Measurements from ENCODE around the gene HSD17B8.

The HSD17B8 gene

DNA sequence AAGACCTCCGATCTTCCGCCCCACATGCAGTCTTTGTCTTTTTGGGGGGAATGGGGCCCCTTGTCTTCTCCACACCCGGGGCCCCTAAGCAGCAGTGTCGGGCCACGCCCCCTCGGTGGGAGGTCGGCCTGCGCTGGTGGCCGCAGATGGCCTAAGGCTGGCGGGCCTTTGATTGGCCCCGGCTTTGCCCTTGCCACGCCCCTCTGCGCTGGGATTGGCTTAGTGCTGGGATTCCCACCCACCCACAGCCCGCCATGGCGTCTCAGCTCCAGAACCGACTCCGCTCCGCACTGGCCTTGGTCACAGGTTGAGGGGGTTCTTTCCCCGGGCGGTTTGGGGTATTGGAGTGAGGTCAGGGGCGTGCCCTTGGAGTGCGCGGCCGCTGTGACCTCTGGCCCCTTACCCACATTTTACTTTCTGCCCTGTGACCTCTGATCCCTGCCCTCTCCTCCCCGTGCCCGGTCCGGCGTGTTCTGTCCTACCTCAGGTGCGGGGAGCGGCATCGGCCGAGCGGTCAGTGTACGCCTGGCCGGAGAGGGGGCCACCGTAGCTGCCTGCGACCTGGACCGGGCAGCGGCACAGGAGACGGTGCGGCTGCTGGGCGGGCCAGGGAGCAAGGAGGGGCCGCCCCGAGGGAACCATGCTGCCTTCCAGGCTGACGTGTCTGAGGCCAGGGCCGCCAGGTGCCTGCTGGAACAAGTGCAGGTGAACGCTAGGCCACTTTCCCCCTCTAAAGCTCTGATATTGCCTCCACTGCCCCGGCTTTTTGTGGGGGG lies at the start of gene HSD17B8:
TSS of gene HSD17B8 (plus strand) at position 241 of the 776 bp plus-strand sequence. CDS start at position 255, 14 bp downstream.
- DNase-seq (ENCODE audit: low read depth): peak; percentile 33

DNA sequence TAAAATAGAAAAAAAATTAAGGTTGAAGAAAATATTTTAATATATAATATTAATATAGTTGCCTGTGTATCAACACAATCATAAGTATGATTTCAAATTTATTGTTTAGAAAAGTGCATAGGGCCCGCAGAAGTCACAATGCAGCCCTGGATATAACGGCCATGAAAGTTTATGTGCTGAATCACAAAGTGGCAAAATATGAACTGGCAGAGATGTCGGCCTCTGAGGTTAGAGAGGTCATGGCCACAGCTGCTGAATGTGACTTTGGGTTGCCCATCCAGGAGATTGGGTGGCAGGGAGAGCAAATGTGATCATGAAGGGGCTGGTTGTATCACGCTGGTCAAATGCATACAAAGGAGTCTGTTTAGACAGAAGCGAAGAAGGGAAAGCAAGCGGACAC lies 47.9 kb upstream of the HSD17B8 start:
- no peak for DNase-seq (ENCODE audit: low read depth)

DNA sequence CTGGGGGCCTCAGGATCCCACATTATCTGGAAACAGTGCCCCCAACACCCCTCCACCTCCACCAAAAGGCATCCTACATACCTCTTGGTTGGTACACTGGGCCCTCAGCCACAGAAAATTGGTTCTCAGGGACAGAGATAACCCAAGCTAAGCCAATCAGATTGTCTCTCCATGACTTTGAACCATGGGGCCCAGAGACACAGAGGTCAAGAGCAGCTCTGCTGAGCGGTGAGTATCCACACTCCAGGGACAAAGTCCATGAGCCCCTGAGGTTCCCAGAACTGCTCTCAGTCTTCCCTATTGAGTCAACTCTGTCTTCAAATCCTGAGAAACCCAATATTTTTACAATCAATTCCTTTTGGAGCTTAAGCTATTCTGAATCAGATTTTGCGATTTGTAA lies 47.5 kb upstream of the HSD17B8 start:
- DNase-seq (ENCODE audit: low read depth): no peak

DNA sequence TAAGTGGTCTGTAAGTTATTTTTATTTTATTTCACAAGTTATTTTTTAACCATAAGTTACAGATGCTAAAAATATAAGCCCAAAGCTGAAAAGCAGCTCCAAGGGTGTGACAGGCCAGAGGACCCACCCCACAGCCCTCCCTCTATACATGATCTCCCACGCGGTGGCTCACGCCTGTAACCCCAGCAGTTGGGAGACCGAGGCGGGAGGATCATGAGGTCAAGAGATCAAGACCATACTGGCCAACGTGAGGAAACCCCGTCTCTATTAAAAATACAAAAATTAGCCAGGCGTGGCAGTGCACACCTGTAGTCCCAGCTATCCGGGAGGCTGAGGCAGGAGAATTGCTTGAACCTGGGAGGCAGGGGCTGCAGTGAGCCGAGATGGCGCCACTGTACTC lies 44.4 kb upstream of the HSD17B8 start:
- no peak for DNase-seq (ENCODE audit: low read depth)

DNA sequence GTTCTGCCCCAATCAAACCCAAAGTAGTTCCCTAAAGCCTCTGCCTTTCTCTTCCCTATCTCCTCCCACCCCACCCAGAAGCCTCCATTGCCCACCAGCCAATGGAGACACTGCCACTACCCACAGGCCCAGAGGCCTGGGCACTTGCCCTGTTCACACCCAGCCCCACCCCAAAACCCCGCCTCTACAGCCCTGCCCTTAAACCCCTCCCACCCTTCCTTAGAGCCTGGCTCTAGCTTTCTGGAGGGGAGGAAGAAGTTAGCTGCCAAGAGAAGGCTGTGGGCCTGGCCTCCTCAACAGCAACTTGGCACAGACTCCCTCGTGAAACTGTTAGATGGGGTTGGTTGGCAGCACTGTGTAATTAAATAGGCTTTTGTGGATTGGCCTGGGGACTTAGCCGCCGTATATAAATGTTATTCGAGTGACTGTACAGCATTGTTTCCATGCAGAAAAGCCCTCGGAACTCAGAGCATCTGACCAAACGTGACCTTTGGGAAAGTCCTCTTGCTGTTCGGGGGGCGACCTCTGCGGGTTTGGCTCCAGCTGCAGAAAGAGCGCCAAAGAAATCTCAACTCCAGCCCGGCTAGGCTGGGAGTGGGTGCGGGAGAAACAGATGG lies 43.6 kb upstream of the HSD17B8 start:
- peak; percentile 94 for DNase-seq (ENCODE audit: low read depth)

DNA sequence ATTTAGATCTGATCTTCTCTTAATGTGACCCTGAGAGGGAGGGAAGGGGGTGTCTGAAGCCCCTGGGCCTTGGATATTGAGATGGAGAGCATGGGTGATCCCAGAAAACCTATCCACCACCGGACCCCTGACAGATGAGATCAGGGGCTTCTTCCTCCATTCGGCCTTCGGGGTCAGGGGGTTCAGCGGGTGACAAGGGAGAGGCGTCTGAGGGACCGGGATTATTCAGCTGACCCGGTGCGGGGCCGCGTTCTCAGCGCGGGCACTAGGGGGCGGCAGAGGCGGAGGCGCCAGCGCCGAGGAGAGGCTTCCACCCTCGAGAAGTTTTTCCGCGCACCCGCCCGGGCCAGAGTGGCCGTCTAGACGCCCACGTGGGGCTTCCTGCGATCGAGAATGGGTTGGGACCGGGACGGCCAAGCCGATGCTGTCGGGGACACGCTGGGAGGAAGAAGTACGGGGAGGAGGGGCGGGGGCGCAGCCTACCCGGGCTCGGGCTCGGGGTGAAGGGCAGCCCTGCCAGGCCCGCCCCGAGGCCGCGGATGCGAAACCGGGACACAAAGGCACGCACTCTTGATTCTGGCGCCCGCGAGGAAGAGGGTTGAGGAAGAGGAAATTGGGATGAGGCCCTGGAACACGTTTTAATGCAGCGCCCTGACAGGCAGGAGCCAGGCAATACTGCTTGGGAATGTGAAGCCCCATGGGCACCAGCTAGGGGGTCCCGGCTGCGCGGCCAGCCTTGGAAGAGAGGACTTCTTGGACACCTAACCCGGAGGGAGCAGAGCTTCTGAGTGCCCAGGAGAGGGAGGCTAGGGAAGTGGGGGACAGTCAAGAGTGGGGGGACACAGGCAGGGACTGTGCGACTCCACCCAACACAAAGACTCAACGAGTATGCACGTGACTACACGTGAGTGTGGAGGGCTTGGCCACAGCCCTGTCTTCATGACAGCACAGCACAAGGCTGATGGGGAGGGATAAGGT lies 42.8 kb upstream of the HSD17B8 start:
- DNase-seq (ENCODE audit: low read depth): no peak

DNA sequence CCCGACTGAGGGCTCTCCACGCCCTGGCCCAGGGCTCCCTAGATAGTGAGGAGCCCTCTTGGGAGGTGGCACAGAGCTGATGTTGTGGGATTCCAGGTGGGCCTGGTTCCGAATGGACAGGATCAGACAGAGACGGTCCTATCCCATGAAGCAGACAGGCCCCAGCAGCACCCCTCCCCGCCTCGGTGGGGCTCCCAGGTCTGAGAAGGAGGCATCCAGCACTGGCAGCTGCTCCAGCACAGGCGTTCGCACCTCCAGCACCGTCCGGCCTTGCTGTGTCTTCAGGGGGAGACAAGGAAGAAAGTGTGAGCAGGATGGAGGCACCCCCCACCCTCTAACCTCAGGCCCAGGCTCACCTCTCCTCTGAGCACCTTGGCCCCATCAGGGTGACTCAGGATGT lies 40.9 kb upstream of the HSD17B8 start:
- no peak for DNase-seq (ENCODE audit: low read depth)

DNA sequence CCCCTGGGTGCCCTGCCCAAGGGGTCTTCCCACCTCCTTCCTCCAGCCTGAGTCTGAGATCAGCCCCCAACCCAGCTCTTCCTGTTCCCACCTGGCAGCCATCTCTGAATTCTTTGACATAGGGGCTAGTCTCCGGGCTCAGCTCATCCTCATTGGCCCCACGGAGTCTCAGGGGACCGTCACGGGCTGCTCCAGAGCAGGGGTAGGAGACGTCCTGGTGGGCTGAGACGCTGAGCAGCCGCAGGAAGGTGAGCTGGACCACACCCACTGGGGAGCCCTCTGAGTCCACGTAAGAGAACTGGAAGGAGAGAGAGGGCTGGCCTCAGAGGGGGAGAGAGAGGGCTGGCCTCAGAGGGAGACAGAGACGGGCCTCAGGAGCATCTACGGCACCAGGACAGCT lies 40.3 kb upstream of the HSD17B8 start:
- no peak for DNase-seq (ENCODE audit: low read depth)

DNA sequence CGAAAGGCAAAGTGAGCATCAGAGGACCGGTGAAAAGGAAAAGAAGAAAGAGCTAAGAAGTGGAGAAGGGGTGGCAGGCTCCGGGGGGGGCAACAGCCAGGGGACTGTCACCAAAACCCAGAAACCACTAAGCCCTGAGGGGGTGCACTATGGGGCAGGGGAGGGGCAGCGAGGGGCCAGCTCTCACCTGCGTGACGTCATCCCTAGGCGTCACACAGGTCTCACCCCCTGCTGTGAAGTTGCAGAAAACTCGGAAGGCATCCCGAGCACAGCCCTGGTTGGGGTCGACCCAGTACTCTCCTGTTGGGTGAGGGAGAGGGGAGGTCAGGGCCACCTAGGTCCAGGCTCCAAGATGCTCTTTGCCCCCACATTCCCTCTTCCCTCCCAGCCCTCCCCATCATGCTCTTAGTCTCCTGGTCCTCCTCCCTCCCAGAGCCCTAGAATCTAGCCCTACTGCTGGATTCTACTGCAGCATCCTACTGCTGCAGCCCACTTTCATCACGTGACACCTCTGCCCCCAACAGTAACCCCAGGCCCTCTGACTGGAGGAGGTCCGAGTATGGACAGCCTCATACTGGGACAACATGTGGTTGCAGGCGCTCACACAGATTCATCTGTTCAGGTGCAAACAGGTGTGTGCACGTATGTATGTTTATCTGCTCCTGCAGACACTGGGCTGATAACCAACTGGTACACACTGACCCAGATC lies 39.6 kb upstream of the HSD17B8 start:
- no peak for DNase-seq (ENCODE audit: low read depth)

DNA sequence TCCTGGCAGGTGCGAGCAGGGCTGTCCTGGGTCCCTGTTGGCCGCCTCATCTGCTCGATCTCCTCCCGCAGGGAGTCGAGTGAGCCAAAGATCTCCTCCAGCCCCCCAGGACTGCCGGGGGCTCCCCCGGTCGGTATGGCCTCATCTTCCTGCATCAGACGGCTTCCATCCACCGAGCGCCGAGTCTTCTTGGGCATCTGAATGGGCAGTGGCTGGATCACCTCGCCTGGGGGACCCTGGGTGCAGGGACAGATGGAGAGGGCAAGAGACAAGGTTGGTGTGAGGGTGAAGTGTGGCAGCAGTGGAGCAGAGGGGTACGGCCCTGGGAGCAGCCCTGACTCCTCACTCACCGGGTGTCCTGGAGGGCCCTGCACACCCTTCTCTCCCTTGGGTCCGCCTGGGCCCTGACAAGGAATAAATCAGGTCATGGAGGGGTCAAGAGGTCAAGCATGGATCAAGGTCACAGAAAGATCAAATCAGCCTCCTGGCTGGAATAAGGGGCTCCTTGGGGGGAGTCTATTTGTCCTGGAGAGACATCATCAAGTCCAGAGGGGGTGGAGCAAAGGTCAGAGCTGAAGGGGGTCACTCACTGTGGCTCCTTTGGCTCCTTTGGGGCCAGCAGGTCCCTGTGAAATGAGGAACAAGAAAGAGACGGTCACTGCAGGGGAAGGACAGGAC lies 38.7 kb upstream of the HSD17B8 start:
- DNase-seq (ENCODE audit: low read depth): no peak

DNA sequence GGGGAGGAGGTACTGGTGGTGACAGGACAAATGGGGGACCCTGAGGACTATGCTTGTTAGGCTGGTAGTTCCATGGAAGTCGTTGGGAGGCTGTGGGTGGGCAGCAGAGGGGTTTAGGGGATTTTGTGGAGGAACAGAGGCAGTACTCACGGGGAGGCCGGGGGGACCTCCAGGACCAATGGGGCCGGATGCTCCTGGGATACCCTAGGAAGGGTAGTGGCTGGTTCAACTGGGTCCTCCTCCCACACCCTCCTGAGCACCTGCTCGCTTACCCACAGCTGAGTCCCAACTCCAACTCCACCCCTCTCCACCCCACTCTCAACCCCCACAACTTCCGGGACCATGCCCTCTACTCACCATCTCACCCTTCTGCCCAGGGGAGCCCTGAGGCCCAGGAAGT lies 38.1 kb upstream of the HSD17B8 start:
- DNase-seq (ENCODE audit: low read depth): no peak

DNA sequence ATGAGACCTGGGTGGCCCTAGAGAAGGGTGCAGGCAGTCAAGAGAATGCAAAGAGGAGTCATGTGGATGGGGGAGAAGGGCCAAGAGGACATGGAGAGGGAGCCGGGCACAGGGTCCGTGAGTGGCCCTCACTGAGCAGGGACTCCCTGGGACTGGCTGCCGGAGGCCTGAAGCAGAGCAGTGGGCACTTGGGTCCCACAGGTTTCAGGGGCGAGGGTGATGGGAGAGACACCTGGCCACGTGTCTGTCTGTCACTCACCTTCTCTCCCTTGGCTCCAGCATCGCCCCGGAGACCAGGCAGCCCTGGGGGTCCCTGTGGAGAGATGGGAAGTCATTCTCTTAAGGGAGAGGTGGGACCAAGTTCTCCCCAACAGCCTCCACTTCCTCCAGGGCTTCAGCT lies 37.6 kb upstream of the HSD17B8 start:
- no peak for DNase-seq (ENCODE audit: low read depth)

DNA sequence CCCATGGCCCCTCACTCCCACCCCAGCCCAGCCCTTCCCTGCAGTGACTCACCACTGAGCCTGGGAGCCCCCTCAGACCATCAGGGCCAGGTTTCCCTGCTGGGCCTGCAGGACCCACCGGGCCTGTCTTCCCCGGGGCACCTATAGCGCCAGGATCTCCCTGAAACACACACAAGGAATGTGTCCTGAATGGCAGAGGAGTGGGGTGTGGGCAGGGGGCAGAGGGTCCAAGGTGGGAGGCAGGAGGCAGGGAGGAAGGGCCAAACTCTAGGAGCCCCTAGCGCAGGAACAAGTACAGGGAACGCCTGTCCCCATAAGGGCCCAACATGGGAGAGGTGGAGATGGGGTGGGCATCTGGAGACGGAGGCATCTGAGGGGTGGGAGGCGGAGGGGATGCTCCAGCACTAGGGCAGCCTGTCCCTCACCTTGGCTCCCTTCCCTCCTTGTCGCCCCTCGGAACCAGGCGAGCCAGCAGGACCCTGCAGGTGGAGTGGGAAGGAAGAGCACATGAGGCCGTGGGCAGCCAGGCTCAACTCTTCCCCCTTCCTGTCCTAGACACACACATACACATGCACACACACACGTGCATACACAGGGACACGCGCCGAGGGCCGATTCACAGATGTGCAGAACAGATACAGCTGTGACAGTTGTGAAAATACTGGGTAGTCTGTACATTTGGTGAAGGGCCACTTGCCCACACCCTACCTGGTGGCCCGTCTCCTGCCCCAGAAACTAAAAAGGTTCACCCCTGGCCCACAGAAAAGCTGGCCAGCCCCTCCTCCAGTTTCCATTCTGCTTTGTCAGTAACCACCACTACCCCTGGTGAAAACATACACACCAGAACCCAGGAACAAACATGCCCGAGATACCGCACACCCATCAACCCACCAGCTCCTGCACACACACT lies 36.8 kb upstream of the HSD17B8 start:
- DNase-seq (ENCODE audit: low read depth): no peak

DNA sequence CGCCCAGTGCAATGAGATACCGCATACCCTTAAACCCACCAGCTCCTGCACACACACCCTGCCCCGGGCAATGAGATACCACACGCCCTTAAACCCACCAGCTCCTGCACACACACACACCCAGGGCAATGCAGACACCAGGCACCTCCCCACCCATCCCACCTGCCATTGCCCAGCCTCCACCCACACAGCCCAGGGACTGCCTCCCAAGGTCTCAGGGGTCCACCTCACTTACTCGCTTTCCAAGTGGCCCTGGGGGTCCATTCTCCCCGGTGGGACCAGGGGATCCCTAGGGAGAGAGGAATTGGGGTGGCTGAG lies 36.2 kb upstream of the HSD17B8 start:
- no peak for DNase-seq (ENCODE audit: low read depth)

DNA sequence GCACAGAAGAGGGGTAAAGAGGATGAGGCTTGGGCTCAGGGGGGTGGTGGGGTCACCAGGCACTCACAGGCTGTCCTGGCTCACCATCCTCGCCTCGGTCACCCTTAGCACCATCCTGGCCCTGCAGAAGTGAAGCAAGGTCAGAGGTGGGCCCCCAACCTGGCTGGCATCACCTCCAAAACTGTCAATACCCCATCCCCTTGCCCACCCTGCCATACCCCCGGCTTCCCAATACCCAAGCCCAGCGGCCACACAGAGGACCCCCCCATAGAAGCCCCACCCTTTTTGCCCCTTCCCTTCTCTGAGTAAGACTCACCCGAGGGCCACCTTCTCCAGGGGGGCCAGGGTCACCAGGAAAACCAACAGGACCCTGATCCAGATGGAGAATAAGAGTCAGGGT lies 35.8 kb upstream of the HSD17B8 start:
- DNase-seq (ENCODE audit: low read depth): no peak

DNA sequence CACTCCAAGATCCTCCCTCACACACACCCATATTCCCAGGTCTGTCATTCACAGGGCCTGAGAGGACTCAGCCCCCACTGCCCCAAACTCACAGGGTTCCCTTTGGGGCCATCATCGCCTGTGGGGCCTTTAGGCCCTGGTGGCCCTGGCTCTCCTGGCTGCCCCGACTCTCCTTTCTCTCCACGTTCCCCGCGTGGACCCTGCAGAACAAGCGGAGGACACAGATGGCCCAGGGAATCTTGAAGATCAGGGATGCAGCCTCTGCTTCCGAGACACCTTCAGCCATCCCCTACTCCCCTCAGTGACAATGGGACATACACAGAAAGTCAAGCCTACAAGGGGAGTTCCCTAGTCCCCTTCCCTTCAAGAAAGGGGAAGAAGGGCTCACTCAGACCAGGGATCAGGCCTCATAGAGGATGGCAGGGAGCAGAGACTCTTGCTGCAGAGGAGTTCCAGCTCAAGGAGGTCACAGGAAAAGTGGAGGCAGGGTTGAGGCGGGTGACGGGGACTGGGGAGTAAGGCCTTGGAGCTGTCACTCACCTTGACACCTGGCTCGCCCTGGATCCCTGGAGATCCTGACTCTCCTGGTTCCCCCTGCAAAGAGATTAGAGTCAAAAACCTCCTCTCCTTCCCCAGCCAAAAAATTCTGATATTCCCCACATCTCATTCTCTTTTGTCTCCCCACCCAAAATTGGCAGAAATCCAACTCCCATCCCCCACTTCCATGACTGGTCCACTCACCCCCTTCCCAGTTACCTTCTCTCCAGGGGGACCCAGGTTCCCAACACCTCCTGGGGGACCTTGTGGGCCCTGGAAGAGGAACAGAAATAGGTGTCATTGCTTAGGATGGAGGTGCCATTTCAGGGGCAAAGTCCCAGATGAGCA lies 34.9 kb upstream of the HSD17B8 start:
- DNase-seq (ENCODE audit: low read depth): no peak

DNA sequence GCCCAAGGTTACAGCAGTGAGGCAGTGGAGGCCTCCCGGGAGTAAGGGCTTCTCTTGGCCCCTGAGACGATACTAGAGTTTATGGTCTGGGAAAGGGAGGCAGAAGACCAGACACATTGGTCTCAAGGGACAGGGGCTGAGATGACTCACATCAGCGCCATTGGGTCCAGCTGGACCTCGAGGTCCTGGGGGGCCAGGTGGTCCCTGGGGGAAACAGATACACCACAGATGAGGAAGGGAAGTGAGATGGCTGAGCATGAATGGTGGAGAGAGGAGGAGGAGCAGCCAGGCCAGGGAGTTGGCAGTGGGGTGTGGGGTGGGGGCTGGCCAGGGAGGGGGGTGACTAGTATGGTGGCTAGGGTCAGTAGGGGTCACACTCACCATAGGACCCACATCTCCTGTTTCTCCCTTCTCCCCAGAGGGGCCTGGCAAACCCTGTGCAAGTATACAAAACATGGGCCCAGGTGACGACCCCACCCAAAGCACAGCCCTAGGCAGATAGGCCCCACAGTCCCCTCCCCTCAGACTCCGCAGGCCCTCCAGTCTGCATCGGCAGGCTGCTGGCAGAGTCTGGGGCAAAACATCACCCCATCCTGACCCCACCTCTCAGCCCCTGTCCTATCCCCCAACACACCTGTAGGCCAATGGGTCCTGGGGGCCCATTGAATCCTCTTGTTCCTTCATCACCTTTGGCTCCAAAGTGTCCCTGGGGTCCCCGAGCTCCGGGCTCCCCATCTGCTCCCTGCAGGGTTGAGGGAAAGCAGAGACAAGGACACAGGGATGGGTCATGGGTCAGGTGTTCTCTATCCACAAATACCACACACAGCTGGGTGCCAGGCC lies 34.1 kb upstream of the HSD17B8 start:
- DNase-seq (ENCODE audit: low read depth): no peak

DNA sequence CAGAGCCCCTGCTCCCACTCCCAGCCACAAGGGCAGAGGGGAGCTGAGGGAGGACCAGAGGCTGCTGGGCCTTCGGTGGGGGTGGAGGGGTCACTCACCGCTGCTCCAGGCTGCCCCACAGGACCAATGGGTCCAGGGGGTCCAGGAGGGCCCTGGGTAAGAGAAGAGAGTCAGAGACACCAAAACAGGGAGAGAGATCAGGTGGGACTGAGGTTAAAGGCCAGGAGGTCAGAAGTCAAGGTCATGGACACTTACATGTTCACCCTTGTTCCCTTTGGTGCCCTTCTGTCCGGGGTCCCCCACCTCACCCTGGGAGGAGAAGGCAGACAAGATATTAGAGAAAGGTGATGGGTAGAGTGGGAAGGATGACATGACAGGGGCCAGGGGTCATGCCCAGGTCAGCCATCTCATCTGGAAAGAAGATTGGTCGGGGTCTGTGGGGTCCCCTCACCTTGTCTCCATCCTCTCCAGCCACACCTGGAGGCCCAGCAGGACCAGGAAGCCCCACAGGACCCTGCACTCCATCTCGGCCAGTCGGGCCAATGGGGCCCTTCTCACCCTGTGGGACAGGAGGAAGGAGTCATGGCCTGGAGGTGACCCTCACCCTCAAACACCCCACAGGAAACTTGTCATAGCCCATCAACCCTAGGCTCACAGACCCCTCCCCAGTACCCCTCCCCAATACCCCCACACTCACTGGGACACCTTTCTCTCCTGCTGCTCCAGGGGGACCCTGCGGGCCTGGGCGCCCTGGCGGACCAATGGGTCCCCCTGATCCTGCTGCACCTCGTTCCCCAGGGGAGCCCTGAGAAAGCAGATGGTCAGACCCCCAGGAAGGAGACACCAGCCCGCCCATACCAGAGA lies 33.2 kb upstream of the HSD17B8 start:
- DNase-seq (ENCODE audit: low read depth): no peak
